Endothelial cell of umbilical vein (primary cell): ENCODE results near the gene DLL4. TPM values are rescaled to one million over a fixed set of nuclear protein-coding genes. Genes with fewer than 3 reads are reported as not detected.

ENCODE experiments used
- BruUV-seq: library from RNA; stranded (reverse); fragments of 400-500 nt; replicated peaks from 2 replicates; lab custom pipeline; 2021; lab: Mats Ljungman, UMichigan
- CTCF ChIA-PET: fragments of 300-600, 350-600 bp; sonication (Branson Sonifier 250); formaldehyde crosslinking; loops from one replicate; lab custom pipeline; 2021; ENCODE audit warnings: antibody characterized with exemption, inconsistent platforms; lab: Charles Lee
- POLR2A ChIA-PET: fragments of 300-600, 350-600 bp; sonication (Branson Sonifier 250); formaldehyde crosslinking; loops from one replicate; lab custom pipeline; 2021; ENCODE audit warnings: antibody characterized with exemption, inconsistent platforms; lab: Charles Lee
- DNase-seq: peaks from one replicate; pipeline ENCODE4 v3.0.0-alpha.2; 2011; ENCODE audit warnings: low read depth, low spot score
- FAIRE-seq: peaks from 2 replicates; lab custom pipeline; 2011; peaks lifted over from hg19 to GRCh38; lab: Jason Lieb, UNC
- H2AFZ ChIP-seq: 2 replicates; pipeline ENCODE4 v1.6.0; 2012; ENCODE audit warnings: low read depth, low read length, control low read depth, inconsistent platforms
- H3K27ac ChIP-seq: 2 replicates; pipeline ENCODE4 v1.5.1; 2011; ENCODE audit warnings: low read depth, mild to moderate bottlenecking, control low read depth, low read length, moderate library complexity; ENCODE audit not compliant: insufficient read depth
- H3K27me3 ChIP-seq, 2 experiments: 2 replicates each; pipeline versions ENCODE4 v1.6.0 to v1.6.1; 2011; ENCODE audit warnings: low read length in 2 of 2, mixed read lengths in 1 of 2; ENCODE audit not compliant: control insufficient read depth in 2 of 2, insufficient read depth in 2 of 2
- H3K36me3 ChIP-seq, 2 experiments: 2 replicates in 1 of 2; 3 replicates in 1 of 2; pipeline ENCODE4 v1.5.1; 2011; ENCODE audit warnings: low read length in 2 of 2, mild to moderate bottlenecking in 1 of 2, moderate library complexity in 1 of 2; ENCODE audit not compliant: control insufficient read depth in 2 of 2, insufficient read depth in 2 of 2; ENCODE audit errors: extremely low read depth in 1 of 2
- H3K4me1 ChIP-seq: 3 replicates; pipeline ENCODE4 v1.5.1; 2011; ENCODE audit warnings: mild to moderate bottlenecking, low read length; ENCODE audit not compliant: control insufficient read depth, insufficient read depth; ENCODE audit errors: extremely low read depth
- H3K4me2 ChIP-seq: 2 replicates; pipeline ENCODE4 v1.6.1; 2011; ENCODE audit warnings: low read length, control low read depth, mixed read lengths; ENCODE audit not compliant: insufficient read depth
- H3K4me3 ChIP-seq, 3 experiments: fragments of 200-600 bp in 1 of 3; sonication (generic), shearing (Covaris generic) in 1 of 3; replicated peaks in 1 of 3; 2 replicates each; pipeline ENCODE4 v1.5.1; 2011 to 2016; ENCODE audit warnings: control low read depth in 3 of 3, low read length in 3 of 3, mild to moderate bottlenecking in 2 of 3, inconsistent platforms in 1 of 3, low read depth in 1 of 3, moderate library complexity in 1 of 3; ENCODE audit not compliant: insufficient read depth in 1 of 3
- H3K79me2 ChIP-seq: 2 replicates; pipeline ENCODE4 v1.6.0; 2012; ENCODE audit warnings: low read length, inconsistent platforms; ENCODE audit not compliant: control insufficient read depth, insufficient read depth
- H3K9ac ChIP-seq: replicated peaks from 2 replicates; pipeline ENCODE3; 2011; ENCODE audit warnings: low read length, control low read depth; ENCODE audit not compliant: insufficient read depth; ENCODE audit errors: extremely low read depth
- H3K9me1 ChIP-seq: replicated peaks from 3 replicates; pipeline ENCODE4 v1.6.0; 2011; ENCODE audit warnings: mild to moderate bottlenecking, low read length; ENCODE audit not compliant: control insufficient read depth, insufficient read depth; ENCODE audit errors: extremely low read depth
- H3K9me3 ChIP-seq: replicated peaks from 2 replicates; pipeline ENCODE4 v1.5.1; 2012; ENCODE audit warnings: low read length, inconsistent platforms; ENCODE audit not compliant: control insufficient read depth, insufficient read depth
- H4K20me1 ChIP-seq: replicated peaks from 2 replicates; pipeline ENCODE3; 2011; ENCODE audit warnings: mild to moderate bottlenecking, low read length; ENCODE audit not compliant: control insufficient read depth, insufficient read depth; ENCODE audit errors: extremely low read depth
- EZH2 ChIP-seq: IDR thresholded peaks from 2 replicates; pipeline ENCODE4 v1.6.1; 2012; ENCODE audit warnings: borderline replicate concordance, low read depth, mild to moderate bottlenecking, moderate library complexity, low read length, inconsistent platforms; ENCODE audit not compliant: severe bottlenecking
- FOS ChIP-seq: IDR thresholded peaks from 2 replicates; pipeline ENCODE4 v1.6.1; 2011; ENCODE audit warnings: mild to moderate bottlenecking, low read length, moderate library complexity, borderline replicate concordance; ENCODE audit not compliant: insufficient read depth
- GATA2 ChIP-seq: IDR thresholded peaks from 2 replicates; pipeline ENCODE4 v1.7.0; 2011; ENCODE audit warnings: low read depth, mild to moderate bottlenecking, moderate library complexity, mixed read lengths, low read length; ENCODE audit not compliant: insufficient read length, insufficient read depth
- JUN ChIP-seq: IDR thresholded peaks from 2 replicates; pipeline ENCODE4 v1.6.1; 2011; ENCODE audit warnings: borderline replicate concordance, low read depth; ENCODE audit not compliant: insufficient read length, insufficient read depth
- MYC ChIP-seq: IDR thresholded peaks from one replicate; pipeline ENCODE4 v1.6.1; 2011; ENCODE audit warnings: mild to moderate bottlenecking, low read depth, low read length
- POLR2A ChIP-seq: IDR thresholded peaks from 2 replicates; pipeline ENCODE4 v1.6.1; 2012; ENCODE audit warnings: low read depth, mild to moderate bottlenecking, control low read depth, low read length
- POLR2AphosphoS5 ChIP-seq: IDR thresholded peaks from 2 replicates; pipeline ENCODE4 v1.6.1; 2012; ENCODE audit warnings: low read depth, mild to moderate bottlenecking, control low read depth, low read length, moderate library complexity; ENCODE audit not compliant: insufficient read depth
- dilution Hi-C: fragments of 300-500 bp; cut with MboI; formaldehyde crosslinking; loops from one replicate; pipeline ENCODE4 v1.15.0; 2019; ENCODE audit warnings: low sequenced_read_pairs; ENCODE audit not compliant: extremely low pct_ligation_motif_present
- intact Hi-C: fragments of 100-400 bp; cut with micrococcal nuclease; formaldehyde crosslinking; loops from one replicate; pipeline ENCODE4 v1.10.0; 2022
- polyA plus RNA-seq, 4 experiments: library from polyadenylated mRNA; depleted of rRNA in 3 of 4; stranded (reverse) in 3 of 4; unstranded in 1 of 4; fragments of >200 nt; gene quantifications; 2 replicates each; pipeline versions ENCODE4 v1.2.1 to v1.2.3, GENCODE V29; 2011 to 2012; ENCODE audit warnings: missing spikeins in 1 of 4
- total RNA-seq: library from RNA; stranded (reverse); gene quantifications from 2 replicates; pipeline ENCODE4 v1.2.3, GENCODE V29; 2021
- TF ChIP-seq, protein P1 (sequence below): IDR thresholded peaks from 2 replicates; pipeline ENCODE4 v1.6.1; 2011; ENCODE audit not compliant: insufficient read depth, insufficient read length
- TF ChIP-seq, protein P2 (sequence below), 2 donors: IDR thresholded peaks; 1 replicate in 1 of 2; 2 replicates in 1 of 2; pipeline ENCODE4 v1.5.1; 2011; ENCODE audit warnings: low read length in 2 of 2, mild to moderate bottlenecking in 2 of 2, moderate library complexity in 2 of 2, control low read depth in 1 of 2, inconsistent platforms in 1 of 2, low read depth in 1 of 2; ENCODE audit not compliant: insufficient read depth in 1 of 2; ENCODE audit errors: extremely low read depth in 1 of 2

The DLL4 gene
- total and polyA plus RNA-seq, 2 donors (not counting 3 experiments of a cell fraction or from before 2014, with no cell fraction given) = 55.2 to 57.8 TPM

DNA sequence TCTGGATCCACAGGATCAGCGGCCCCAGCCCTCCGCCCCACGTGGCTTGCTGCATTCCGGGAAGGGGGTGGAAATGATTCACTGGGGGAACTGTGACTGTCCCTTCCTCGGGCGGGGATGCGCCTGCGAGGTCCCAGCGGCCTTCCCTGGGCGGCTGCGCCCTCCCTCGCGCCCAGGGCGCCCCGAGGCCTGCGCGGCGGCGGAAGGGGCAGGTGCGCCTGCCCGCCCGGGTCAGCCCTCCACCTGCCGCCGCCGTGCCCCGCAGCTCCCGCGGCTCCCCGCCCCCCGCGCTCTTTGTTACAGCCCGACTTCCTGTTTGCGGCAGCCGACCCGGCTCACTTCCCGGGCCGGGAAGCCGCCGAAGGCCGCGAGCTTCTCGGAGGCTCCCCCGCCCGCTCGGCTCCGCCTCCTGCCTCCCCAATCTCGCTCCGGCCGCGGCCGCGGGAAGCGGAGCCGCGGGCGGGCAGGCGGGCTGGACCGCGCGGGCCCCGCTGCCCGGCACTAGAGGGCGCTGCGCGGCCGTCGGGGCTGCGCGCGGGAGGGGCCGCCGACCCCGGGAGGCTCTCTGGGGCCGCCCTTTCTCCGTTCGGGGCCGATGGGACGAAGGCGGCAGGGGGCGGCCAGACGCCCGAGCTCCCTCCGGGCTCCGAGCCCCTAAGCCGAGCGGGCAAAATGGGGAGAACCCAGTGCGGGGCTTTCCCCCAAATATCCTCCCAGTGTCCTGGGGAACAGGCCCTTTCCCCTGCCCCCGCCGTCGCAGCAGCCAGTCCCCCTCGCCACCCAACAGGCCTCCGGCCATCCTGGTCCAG lies 12.6 kb downstream of the DLL4 start:
- no peaks in the 10 kb centered on the region for H3K9me1 ChIP-seq
- dilution Hi-C loops (no loop called here), intact Hi-C loops (loop anchor here (1.0 to 10.0 kb wide), 9 partner anchors 11 to 291 kb away; partner anchors contain the start of genes CHAC1, CHP1, EXD1 and INO80)
- H3K79me2 ChIP-seq = no peaks in the 10 kb centered on the region
- peaks cover 0 to 18% of the 10 kb centered on the region in 2 experiments for H3K36me3 ChIP-seq
- peak overlapping the region; percentile 80 for H3K27ac ChIP-seq
- H3K9ac ChIP-seq = peak overlapping the region; percentile 86
- ChIA-PET CTCF (interaction anchor here (0.6 to 5.1 kb wide), 39 partner anchors 12 to 719 kb away, joined by 3 to 303 read pairs (median 5); partner anchors contain the start of genes CHAC1, DLL4, INO80 and MGA), POLR2A (interaction anchor here (0.6 to 4.5 kb wide), 9 partner anchors 11 to 502 kb away, joined by 3 to 51 read pairs (median 6); partner anchors contain the start of genes CHAC1 and DLL4)
- peaks cover 31% of the 10 kb centered on the region for H3K4me1 ChIP-seq
- peak overlapping the region; percentile 55 for H2AFZ ChIP-seq
- DNase-seq = peak; percentile 88
- H3K27me3 ChIP-seq = no peaks in the 10 kb centered on the region
- peak overlapping the region; percentile 24 to 46 (median 37) for H3K4me3 ChIP-seq
- BruUV-seq = no TSS peak
- H3K4me2 ChIP-seq = peak overlapping the region; percentile 86
- H3K9me3 ChIP-seq = no peaks in the 10 kb centered on the region
- peak; percentile 90 for FAIRE-seq
- H4K20me1 ChIP-seq = no peaks in the 10 kb centered on the region
- no peak for TF ChIP-seq EZH2
- TF ChIP-seq, protein P1, sequence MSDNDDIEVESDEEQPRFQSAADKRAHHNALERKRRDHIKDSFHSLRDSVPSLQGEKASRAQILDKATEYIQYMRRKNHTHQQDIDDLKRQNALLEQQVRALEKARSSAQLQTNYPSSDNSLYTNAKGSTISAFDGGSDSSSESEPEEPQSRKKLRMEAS = peak; percentile 92
- peak; percentile 89 for TF ChIP-seq POLR2AphosphoS5
- no peak for TF ChIP-seq GATA2
- peak; percentile 48 for TF ChIP-seq JUN
- TF ChIP-seq POLR2A = peak; percentile 44
- peak; percentile 89 for TF ChIP-seq MYC
- TF ChIP-seq, protein P2, sequence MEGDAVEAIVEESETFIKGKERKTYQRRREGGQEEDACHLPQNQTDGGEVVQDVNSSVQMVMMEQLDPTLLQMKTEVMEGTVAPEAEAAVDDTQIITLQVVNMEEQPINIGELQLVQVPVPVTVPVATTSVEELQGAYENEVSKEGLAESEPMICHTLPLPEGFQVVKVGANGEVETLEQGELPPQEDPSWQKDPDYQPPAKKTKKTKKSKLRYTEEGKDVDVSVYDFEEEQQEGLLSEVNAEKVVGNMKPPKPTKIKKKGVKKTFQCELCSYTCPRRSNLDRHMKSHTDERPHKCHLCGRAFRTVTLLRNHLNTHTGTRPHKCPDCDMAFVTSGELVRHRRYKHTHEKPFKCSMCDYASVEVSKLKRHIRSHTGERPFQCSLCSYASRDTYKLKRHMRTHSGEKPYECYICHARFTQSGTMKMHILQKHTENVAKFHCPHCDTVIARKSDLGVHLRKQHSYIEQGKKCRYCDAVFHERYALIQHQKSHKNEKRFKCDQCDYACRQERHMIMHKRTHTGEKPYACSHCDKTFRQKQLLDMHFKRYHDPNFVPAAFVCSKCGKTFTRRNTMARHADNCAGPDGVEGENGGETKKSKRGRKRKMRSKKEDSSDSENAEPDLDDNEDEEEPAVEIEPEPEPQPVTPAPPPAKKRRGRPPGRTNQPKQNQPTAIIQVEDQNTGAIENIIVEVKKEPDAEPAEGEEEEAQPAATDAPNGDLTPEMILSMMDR (IDR thresholded peaks at IDR 0.05; ENCODE audit: extremely low read depth in 1 of 2, insufficient read depth in 1 of 2, low read depth in 1 of 2, low read length in 2 of 2) = peak; percentile 41 to 76
- peak; percentile 91 for TF ChIP-seq FOS
